ENCODE data around the gene CNOT3. TPM values are rescaled to one million over a fixed set of nuclear protein-coding genes. Genes with fewer than 3 reads are reported as not detected.

Gene CNOT3
- total RNA-seq, 3 donors from 2014 or later: 90.8 to 102 (median 100) TPM

GRCh38 chr19:54152267-54152666 lies 14.7 kb downstream of the CNOT3 start:
- Mint-ChIP-seq H3K36me3 (ENCODE audit: insufficient read depth) (peaks cover 39% of the 10 kb centered on the region), H3K4me1 (ENCODE audit: low read depth) (peaks cover 28% of the 10 kb centered on the region), H3K4me3 (no peak overlapping the region), H3K9me3 (no peaks in the 10 kb centered on the region), H3K27me3 (ENCODE audit: low read depth) (no peaks in the 10 kb centered on the region)
- ATAC-seq (no peak), DNase-seq (no peak)

- Mint-ChIP-seq H3K9me3 (no peaks in the 10 kb centered on the region), H3K4me1 (ENCODE audit: low read depth) (peaks cover 29% of the 10 kb centered on the region), H3K4me3 (no peak overlapping the region), H3K27me3 (ENCODE audit: low read depth) (no peaks in the 10 kb centered on the region), H3K36me3 (ENCODE audit: insufficient read depth) (peaks cover 37% of the 10 kb centered on the region)
- DNase-seq (no peak), ATAC-seq (no peak)
These were observed 15.4 kb downstream of the CNOT3 start for GRCh38 chr19:54152878-54153524.

- no peak for DNase-seq
These were observed 16.3 kb downstream of the CNOT3 start for GRCh38 chr19:54153731-54154326.

GRCh38 chr19:54154603-54155345 lies 17.2 kb downstream of the CNOT3 start:
- Mint-ChIP-seq H3K9me3 (no peaks in the 10 kb centered on the region), H3K36me3 (ENCODE audit: insufficient read depth) (peaks cover 32% of the 10 kb centered on the region), H3K4me3 (no peak overlapping the region), H3K27me3 (ENCODE audit: low read depth) (no peaks in the 10 kb centered on the region), H3K4me1 (ENCODE audit: low read depth) (peaks cover 43% of the 10 kb centered on the region)
- DNase-seq: no peak
- no peak for ATAC-seq

More at GRCh38 chr19:54153731-54154326, 16.3 kb downstream of the CNOT3 start:
- Mint-ChIP-seq H3K27me3 (ENCODE audit: low read depth) (no peaks in the 10 kb centered on the region), H3K36me3 (ENCODE audit: insufficient read depth) (peaks cover 39% of the 10 kb centered on the region), H3K9me3 (no peaks in the 10 kb centered on the region), H3K4me3 (no peak overlapping the region), H3K4me1 (ENCODE audit: low read depth) (peaks cover 37% of the 10 kb centered on the region)
- ATAC-seq: no peak

GRCh38 chr19:54155694-54156093 lies 18.1 kb downstream of the CNOT3 start:
- Mint-ChIP-seq H3K4me1 (ENCODE audit: low read depth) (peaks cover 51% of the 10 kb centered on the region), H3K9me3 (no peaks in the 10 kb centered on the region), H3K36me3 (ENCODE audit: insufficient read depth) (peaks cover 28% of the 10 kb centered on the region), H3K27me3 (ENCODE audit: low read depth) (no peaks in the 10 kb centered on the region), H3K4me3 (no peak overlapping the region)
- no peak for ATAC-seq
- no peak for DNase-seq

GRCh38 chr19:54156490-54156889 lies 18.9 kb downstream of the CNOT3 start:
- no peaks in the 10 kb centered on the region for H3K27me3 Mint-ChIP-seq (ENCODE audit: low read depth)
- peaks cover 55% of the 10 kb centered on the region for H3K4me1 Mint-ChIP-seq (ENCODE audit: low read depth)
- peaks cover 22% of the 10 kb centered on the region for H3K36me3 Mint-ChIP-seq (ENCODE audit: insufficient read depth)

GRCh38 chr19:54156953-54157352 lies 19.4 kb downstream of the CNOT3 start:
- ATAC-seq: no peak
- H3K4me3 Mint-ChIP-seq: peak overlapping the region; percentile 38
- DNase-seq: no peak
- H3K27me3 Mint-ChIP-seq (ENCODE audit: low read depth): no peaks in the 10 kb centered on the region
- no peaks in the 10 kb centered on the region for H3K9me3 Mint-ChIP-seq
- peaks cover 58% of the 10 kb centered on the region for H3K4me1 Mint-ChIP-seq (ENCODE audit: low read depth)
- peaks cover 22% of the 10 kb centered on the region for H3K36me3 Mint-ChIP-seq (ENCODE audit: insufficient read depth)

More at GRCh38 chr19:54156490-54156889, 18.9 kb downstream of the CNOT3 start:
- no peaks in the 10 kb centered on the region for H3K9me3 Mint-ChIP-seq
- H3K4me3 Mint-ChIP-seq: no peak overlapping the region
- ATAC-seq (no peak), DNase-seq (no peak)

- Mint-ChIP-seq H3K4me1 (ENCODE audit: low read depth) (peaks cover 67% of the 10 kb centered on the region), H3K27me3 (ENCODE audit: low read depth) (no peaks in the 10 kb centered on the region), H3K4me3 (peak overlapping the region; percentile 97), H3K9me3 (no peaks in the 10 kb centered on the region), H3K36me3 (ENCODE audit: insufficient read depth) (peaks cover 20% of the 10 kb centered on the region)
- DNase-seq (no peak), ATAC-seq (no peak)
These were observed 21.3 kb downstream of the CNOT3 start for GRCh38 chr19:54158812-54159351.

GRCh38 chr19:54159352-54160181 lies 22.0 kb downstream of the CNOT3 start, which contains the start of gene LENG1:
LENG1 (minus strand) TSS chr19:54159721; CDS start chr19:54159695, 26 bp downstream.
- H3K27me3 Mint-ChIP-seq (ENCODE audit: low read depth): no peaks in the 10 kb centered on the region
- peaks cover 68% of the 10 kb centered on the region for H3K4me1 Mint-ChIP-seq (ENCODE audit: low read depth)
- peak; percentile 90 to 91 for ATAC-seq
- DNase-seq: peak; percentile 97
- H3K36me3 Mint-ChIP-seq (ENCODE audit: insufficient read depth): peaks cover 16% of the 10 kb centered on the region
- no peaks in the 10 kb centered on the region for H3K9me3 Mint-ChIP-seq
- H3K4me3 Mint-ChIP-seq: peak within 1 kb of the TSS; percentile 97

GRCh38 chr19:54160182-54160811 lies 22.7 kb downstream of the CNOT3 start:
- Mint-ChIP-seq H3K4me3 (peak overlapping the region; percentile 97), H3K4me1 (ENCODE audit: low read depth) (peaks cover 65% of the 10 kb centered on the region)

GRCh38 chr19:54160854-54161253 lies 23.3 kb downstream of the CNOT3 start:
- DNase-seq (no peak), ATAC-seq (no peak)
- H3K36me3 Mint-ChIP-seq (ENCODE audit: insufficient read depth): peaks cover 11% of the 10 kb centered on the region
- peaks cover 63% of the 10 kb centered on the region for H3K4me1 Mint-ChIP-seq (ENCODE audit: low read depth)
- H3K27me3 Mint-ChIP-seq (ENCODE audit: low read depth): no peaks in the 10 kb centered on the region
- H3K9me3 Mint-ChIP-seq: no peaks in the 10 kb centered on the region
- peak overlapping the region; percentile 97 for H3K4me3 Mint-ChIP-seq

More at GRCh38 chr19:54160182-54160811, 22.7 kb downstream of the CNOT3 start:
- DNase-seq (no peak), ATAC-seq (no peak)
- Mint-ChIP-seq H3K27me3 (ENCODE audit: low read depth) (no peaks in the 10 kb centered on the region), H3K36me3 (ENCODE audit: insufficient read depth) (peaks cover 11% of the 10 kb centered on the region), H3K9me3 (no peaks in the 10 kb centered on the region)

GRCh38 chr19:54162241-54162805 lies 24.8 kb downstream of the CNOT3 start:
- H3K4me1 Mint-ChIP-seq (ENCODE audit: low read depth): peaks cover 57% of the 10 kb centered on the region
- DNase-seq (peak; percentile 79), ATAC-seq (peak; percentile 19)
- no peaks in the 10 kb centered on the region for H3K9me3 Mint-ChIP-seq
- no peaks in the 10 kb centered on the region for H3K27me3 Mint-ChIP-seq (ENCODE audit: low read depth)
- peak overlapping the region; percentile 84 for H3K4me3 Mint-ChIP-seq
- peaks cover 4% of the 10 kb centered on the region for H3K36me3 Mint-ChIP-seq (ENCODE audit: insufficient read depth)

GRCh38 chr19:54162884-54163283 lies 25.3 kb downstream of the CNOT3 start:
- Mint-ChIP-seq H3K9me3 (no peaks in the 10 kb centered on the region), H3K4me3 (peak overlapping the region; percentile 84), H3K27me3 (ENCODE audit: low read depth) (no peaks in the 10 kb centered on the region), H3K36me3 (ENCODE audit: insufficient read depth) (peaks cover 4% of the 10 kb centered on the region), H3K4me1 (ENCODE audit: low read depth) (peaks cover 57% of the 10 kb centered on the region)
- no peak for ATAC-seq
- no peak for DNase-seq

All from activated T-cell treated with anti-CD3 and anti-CD28 coated beads, Interleukin-2, amount 50 U/mL, for 4 hours (primary cell).